GM12892 (cell line): Measurements from ENCODE around the gene ARID3C.

ENCODE experiments used
- DNase-seq: peaks from one replicate; pipeline ENCODE4 v3.0.0; 2011; ENCODE audit not compliant: insufficient read length
- FAIRE-seq: peaks from 2 replicates; lab custom pipeline; 2011; peaks lifted over from hg19 to GRCh38; lab: Jason Lieb, UNC
- POLR2A ChIP-seq: IDR thresholded peaks from 2 replicates; pipeline ENCODE4 v1.6.1; 2011; ENCODE audit warnings: low read depth, low read length, control low read depth
- POLR2AphosphoS5 ChIP-seq: IDR thresholded peaks from 2 replicates; pipeline ENCODE4 v1.6.1; 2011; ENCODE audit warnings: low read depth, low read length, control low read depth
- TAF1 ChIP-seq: IDR thresholded peaks from 2 replicates; pipeline ENCODE4 v1.6.1; 2011; ENCODE audit warnings: low read depth, mild to moderate bottlenecking, control low read depth, low read length, borderline replicate concordance

ARID3C gene

GRCh38 chr9:34573599-34574325 lies 55.1 kb downstream of the ARID3C start:
- no peak for FAIRE-seq

GRCh38 chr9:34572628-34573027 lies 56.2 kb downstream of the ARID3C start:
- DNase-seq (no peak), FAIRE-seq (no peak)
- TF ChIP-seq POLR2AphosphoS5 (no peak), POLR2A (no peak), TAF1 (no peak)

More at GRCh38 chr9:34573599-34574325, 55.1 kb downstream of the ARID3C start:
- DNase-seq, result no peak
- TF ChIP-seq TAF1 (no peak), POLR2AphosphoS5 (no peak), POLR2A (no peak)

GRCh38 chr9:34572092-34572491 lies 56.8 kb downstream of the ARID3C start:
- DNase-seq (no peak), FAIRE-seq (no peak)
- TF ChIP-seq POLR2A (no peak), POLR2AphosphoS5 (no peak), TAF1 (no peak)

GRCh38 chr9:34571481-34571810 lies 57.4 kb downstream of the ARID3C start:
- no peak for DNase-seq
- no peak for FAIRE-seq
- TF ChIP-seq POLR2A (no peak), TAF1 (no peak), POLR2AphosphoS5 (no peak)
